OCI-LY3 (cell line): ENCODE measurements around the gene ARHGEF38.

Experiments used
- H2AFZ ChIP-seq: fragments of 200-600, 300-600 bp; shearing (Covaris generic); 2 replicates; pipeline ENCODE4 v1.6.0; 2014; ENCODE audit warnings: antibody characterized with exemption, low read depth, low read length
- H3K27ac ChIP-seq: fragments of 200-600, 300-600 bp; sonication (generic); 2 replicates; pipeline ENCODE4 v1.5.1; 2014; ENCODE audit warnings: mild to moderate bottlenecking, low read length, moderate library complexity, mixed read lengths
- H3K27me3 ChIP-seq: fragments of 200-600, 300-600 bp; sonication (generic); 2 replicates; pipeline ENCODE4 v1.6.1; 2014; ENCODE audit warnings: low read depth, low read length, mixed read lengths
- H3K36me3 ChIP-seq: fragments of 200-600, 300-600 bp; sonication (generic); replicated peaks from 2 replicates; pipeline ENCODE3; 2014; ENCODE audit warnings: low read depth, low read length, mixed read lengths
- H3K4me1 ChIP-seq: fragments of 300-600, 200-600 bp; sonication (generic); 2 replicates; pipeline ENCODE4 v1.6.1; 2014; ENCODE audit warnings: low read length, mixed read lengths
- H3K4me2 ChIP-seq: fragments of 200-600, 300-600 bp; sonication (generic); 2 replicates; pipeline ENCODE4 v1.6.1; 2014; ENCODE audit warnings: low read length, mixed read lengths
- H3K4me3 ChIP-seq: fragments of 300-600, 200-600 bp; sonication (generic); 2 replicates; pipeline ENCODE4 v1.5.1; 2014; ENCODE audit warnings: antibody characterized with exemption, mild to moderate bottlenecking, low read length, moderate library complexity
- H3K79me2 ChIP-seq: fragments of 300-600, 200-600 bp; shearing (Covaris generic); 2 replicates; pipeline ENCODE4 v1.6.1; 2014; ENCODE audit warnings: mild to moderate bottlenecking, low read length, mixed read lengths
- H3K9ac ChIP-seq: fragments of 300-600, 200-600 bp; shearing (Covaris generic); 2 replicates; pipeline ENCODE4 v1.6.0; 2014; ENCODE audit warnings: mild to moderate bottlenecking, low read length, moderate library complexity
- H3K9me3 ChIP-seq: fragments of 200-600, 300-600 bp; shearing (Covaris generic); 2 replicates; pipeline ENCODE4 v1.6.1; 2014; ENCODE audit warnings: low read length, mixed read lengths; ENCODE audit not compliant: insufficient read depth
- H4K20me1 ChIP-seq: fragments of 200-600, 300-600 bp; sonication (generic); 2 replicates; pipeline ENCODE4 v1.6.1; 2016; ENCODE audit warnings: low read length, mixed read lengths; ENCODE audit not compliant: insufficient read depth
- EZH2phosphoT487 ChIP-seq: fragments of 200-600 bp; shearing (Covaris generic); IDR thresholded peaks from 2 replicates; pipeline ENCODE4 v1.6.1; 2018; ENCODE audit warnings: antibody characterized with exemption, mixed run types, low read depth
- TF ChIP-seq, protein P1 (sequence below): fragments of 200-600, 300-600 bp; sonication (generic); IDR thresholded peaks from 2 replicates; pipeline ENCODE4 v1.5.1; 2014; ENCODE audit warnings: antibody characterized with exemption, low read length, low read depth

ARHGEF38 gene

DNA sequence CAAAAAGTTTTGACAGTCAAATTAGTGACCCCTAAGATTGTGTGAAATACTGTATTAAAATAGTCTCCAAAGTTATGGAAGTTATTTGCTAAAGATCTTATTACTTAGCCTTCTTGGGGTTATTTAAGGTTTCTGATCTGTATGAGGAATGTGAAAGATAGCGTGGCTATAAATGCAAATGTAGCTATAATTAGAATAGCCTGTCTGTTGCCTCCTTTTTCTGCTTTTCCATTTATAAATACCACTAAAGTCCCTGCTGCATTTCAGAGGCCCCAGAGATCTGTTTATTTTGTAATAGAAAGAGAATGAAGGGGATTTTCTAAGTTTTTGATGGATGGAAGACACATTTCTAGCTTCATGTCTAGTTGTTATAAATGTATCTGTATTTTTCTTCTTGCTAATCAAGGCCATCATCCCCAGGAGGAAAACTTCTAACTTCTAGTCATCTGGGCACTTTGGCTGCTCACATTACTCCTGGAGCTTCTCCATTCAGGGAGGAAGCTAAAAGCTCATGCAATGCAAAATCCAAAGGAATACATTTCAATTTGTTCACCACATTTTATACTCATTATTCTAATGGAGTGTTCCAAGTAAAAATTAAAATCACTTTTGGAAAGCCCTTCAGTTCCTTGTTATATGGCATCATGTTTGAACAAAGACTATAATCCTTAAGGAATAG lies 82.1 kb downstream of the ARHGEF38 start:
- H3K4me1 ChIP-seq, result peaks cover 57% of the 10 kb centered on the region
- TF ChIP-seq, protein P1, sequence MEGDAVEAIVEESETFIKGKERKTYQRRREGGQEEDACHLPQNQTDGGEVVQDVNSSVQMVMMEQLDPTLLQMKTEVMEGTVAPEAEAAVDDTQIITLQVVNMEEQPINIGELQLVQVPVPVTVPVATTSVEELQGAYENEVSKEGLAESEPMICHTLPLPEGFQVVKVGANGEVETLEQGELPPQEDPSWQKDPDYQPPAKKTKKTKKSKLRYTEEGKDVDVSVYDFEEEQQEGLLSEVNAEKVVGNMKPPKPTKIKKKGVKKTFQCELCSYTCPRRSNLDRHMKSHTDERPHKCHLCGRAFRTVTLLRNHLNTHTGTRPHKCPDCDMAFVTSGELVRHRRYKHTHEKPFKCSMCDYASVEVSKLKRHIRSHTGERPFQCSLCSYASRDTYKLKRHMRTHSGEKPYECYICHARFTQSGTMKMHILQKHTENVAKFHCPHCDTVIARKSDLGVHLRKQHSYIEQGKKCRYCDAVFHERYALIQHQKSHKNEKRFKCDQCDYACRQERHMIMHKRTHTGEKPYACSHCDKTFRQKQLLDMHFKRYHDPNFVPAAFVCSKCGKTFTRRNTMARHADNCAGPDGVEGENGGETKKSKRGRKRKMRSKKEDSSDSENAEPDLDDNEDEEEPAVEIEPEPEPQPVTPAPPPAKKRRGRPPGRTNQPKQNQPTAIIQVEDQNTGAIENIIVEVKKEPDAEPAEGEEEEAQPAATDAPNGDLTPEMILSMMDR, result no peak
- no peak for TF ChIP-seq EZH2phosphoT487
- H3K79me2 ChIP-seq, result no peaks in the 10 kb centered on the region
- H3K9me3 ChIP-seq, result no peaks in the 10 kb centered on the region
- no peak overlapping the region for H3K9ac ChIP-seq
- H3K36me3 ChIP-seq, result no peaks in the 10 kb centered on the region
- H4K20me1 ChIP-seq, result no peaks in the 10 kb centered on the region
- H2AFZ ChIP-seq, result no peak overlapping the region
- no peak overlapping the region for H3K4me3 ChIP-seq
- no peak overlapping the region for H3K27ac ChIP-seq
- H3K27me3 ChIP-seq, result no peaks in the 10 kb centered on the region
- H3K4me2 ChIP-seq, result peak overlapping the region; percentile 41

DNA sequence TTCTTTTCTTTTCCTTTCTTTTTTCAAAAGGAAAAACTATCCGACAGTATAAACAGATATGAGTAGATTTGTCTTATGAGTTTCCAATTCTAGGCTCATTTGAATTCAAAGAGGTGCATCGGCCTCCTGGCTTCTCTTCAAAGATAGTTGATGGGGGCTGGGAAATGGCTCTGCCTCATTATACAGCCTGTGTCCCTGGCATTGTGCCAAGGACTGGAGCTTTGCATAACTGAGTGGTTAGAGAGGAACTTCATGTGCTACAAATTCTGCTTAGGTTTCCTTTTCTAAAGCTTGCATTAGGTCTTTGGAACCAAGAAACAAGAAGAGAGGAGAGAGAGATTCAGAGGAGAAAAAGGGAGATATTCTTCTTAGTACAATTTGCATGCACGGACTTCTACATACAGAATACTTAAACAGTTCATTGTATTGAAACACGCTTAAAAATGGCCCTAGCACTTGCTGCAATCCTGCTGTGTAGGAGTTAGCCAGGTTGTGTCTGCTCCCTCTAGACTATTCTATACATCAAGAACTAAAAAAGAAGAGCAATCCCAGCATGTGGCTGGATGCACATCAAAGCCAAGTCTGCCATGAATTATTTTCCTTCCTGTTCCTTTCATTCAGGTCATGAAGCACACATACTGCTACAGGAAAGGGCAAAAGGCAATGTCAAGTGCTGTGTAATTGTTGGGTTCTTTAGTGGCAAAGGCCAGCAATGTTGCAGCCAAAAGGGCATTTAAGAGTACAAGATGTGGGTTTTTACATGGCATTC lies 85.2 kb downstream of the ARHGEF38 start:
- TF ChIP-seq, protein P1, result no peak
- TF ChIP-seq EZH2phosphoT487, result no peak
- Histone ChIP-seq H3K4me1 (peaks cover 42% of the 10 kb centered on the region), H3K36me3 (no peaks in the 10 kb centered on the region), H4K20me1 (no peaks in the 10 kb centered on the region), H3K4me2 (peak overlapping the region; percentile 69), H2AFZ (peak overlapping the region; percentile 48), H3K27ac (peak overlapping the region; percentile 54), H3K9ac (peak overlapping the region; percentile 16; the same call in 1 of the 2 replicates), H3K27me3 (no peaks in the 10 kb centered on the region), H3K79me2 (no peaks in the 10 kb centered on the region), H3K9me3 (no peaks in the 10 kb centered on the region), H3K4me3 (peak overlapping the region; percentile 58)

DNA sequence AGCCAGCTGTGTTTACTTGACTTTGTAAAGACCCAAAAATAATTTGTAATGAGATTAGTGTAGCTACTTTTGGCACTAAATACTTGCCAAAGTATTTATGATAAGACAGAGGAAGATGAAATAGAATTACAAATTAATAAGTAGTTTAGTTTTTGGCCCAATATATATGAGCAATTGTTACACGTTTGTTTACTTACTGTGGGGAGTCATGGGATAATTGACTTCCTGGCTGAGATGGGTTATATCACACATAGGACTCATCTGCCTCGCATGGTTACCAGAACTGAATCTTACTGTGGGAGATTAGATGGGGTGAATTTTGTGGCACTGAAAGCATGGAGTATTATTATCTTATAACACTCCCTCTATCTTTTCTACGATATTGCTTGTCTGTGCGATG lies 89.4 kb downstream of the ARHGEF38 start:
- no peak overlapping the region for H3K4me3 ChIP-seq
- no peak for TF ChIP-seq EZH2phosphoT487
- TF ChIP-seq, protein P1, result no peak
- H3K79me2 ChIP-seq, result no peaks in the 10 kb centered on the region
- no peak overlapping the region for H2AFZ ChIP-seq
- no peak overlapping the region for H3K4me2 ChIP-seq
- H3K4me1 ChIP-seq, result peaks cover 14% of the 10 kb centered on the region
- H4K20me1 ChIP-seq, result no peaks in the 10 kb centered on the region
- H3K27me3 ChIP-seq, result no peaks in the 10 kb centered on the region
- no peak overlapping the region for H3K9ac ChIP-seq
- no peaks in the 10 kb centered on the region for H3K36me3 ChIP-seq
- H3K27ac ChIP-seq, result no peak overlapping the region
- no peaks in the 10 kb centered on the region for H3K9me3 ChIP-seq

DNA sequence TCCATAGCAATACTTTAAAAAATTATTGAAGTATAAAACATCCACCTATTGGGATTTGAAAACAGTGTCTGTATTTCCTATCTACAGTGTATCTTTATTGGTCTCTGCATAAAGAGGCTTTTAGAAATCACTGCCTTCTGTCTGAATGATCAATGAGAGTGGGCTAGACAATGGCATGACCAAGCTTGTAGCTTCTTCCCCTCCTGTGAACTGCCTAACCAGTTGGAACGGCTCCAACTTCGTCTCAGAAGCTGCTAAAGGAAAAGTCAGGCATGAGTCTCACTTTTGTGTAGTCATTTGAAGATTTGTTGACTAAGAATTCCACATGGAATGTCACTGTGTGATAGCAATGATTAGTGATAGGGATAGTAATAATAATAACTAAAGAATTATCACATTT lies 91.8 kb downstream of the ARHGEF38 start:
- no peaks in the 10 kb centered on the region for H3K36me3 ChIP-seq
- no peak overlapping the region for H3K4me3 ChIP-seq
- H4K20me1 ChIP-seq, result no peaks in the 10 kb centered on the region
- no peak overlapping the region for H3K4me2 ChIP-seq
- no peaks in the 10 kb centered on the region for H3K9me3 ChIP-seq
- H3K27ac ChIP-seq, result no peak overlapping the region
- TF ChIP-seq, protein P1, result no peak
- no peak for TF ChIP-seq EZH2phosphoT487
- no peak overlapping the region for H2AFZ ChIP-seq
- no peak overlapping the region for H3K9ac ChIP-seq
- H3K27me3 ChIP-seq, result no peaks in the 10 kb centered on the region
- no peaks in the 10 kb centered on the region for H3K79me2 ChIP-seq
- no peaks in the 10 kb centered on the region for H3K4me1 ChIP-seq
